Measurements from ENCODE around the gene USP17L27.
"Not testable (repeated sequence)": the region's sequence is repeated elsewhere in the genome, so short reads cannot be mapped to it uniquely, and the experiment has no call there.

GRCh38 chr4:9379881-9380280 is 35.9 kb downstream of the USP17L27 start:
- TF ChIP-seq POLR2AphosphoS5, CTCF (IDR thresholded peaks at IDR 0.05): not testable (repeated sequence)

All from breast epithelium (tissue), 3 donors.